Suppressor macrophage treated with lipopolysaccharide for 1 hour (primary cell): ENCODE results near the gene PIGC.

Source experiments
- DNase-seq, 3 donors: peaks; one replicate each; pipeline ENCODE4 v3.0.0-alpha.2; 2020 to 2022

The PIGC gene

DNA sequence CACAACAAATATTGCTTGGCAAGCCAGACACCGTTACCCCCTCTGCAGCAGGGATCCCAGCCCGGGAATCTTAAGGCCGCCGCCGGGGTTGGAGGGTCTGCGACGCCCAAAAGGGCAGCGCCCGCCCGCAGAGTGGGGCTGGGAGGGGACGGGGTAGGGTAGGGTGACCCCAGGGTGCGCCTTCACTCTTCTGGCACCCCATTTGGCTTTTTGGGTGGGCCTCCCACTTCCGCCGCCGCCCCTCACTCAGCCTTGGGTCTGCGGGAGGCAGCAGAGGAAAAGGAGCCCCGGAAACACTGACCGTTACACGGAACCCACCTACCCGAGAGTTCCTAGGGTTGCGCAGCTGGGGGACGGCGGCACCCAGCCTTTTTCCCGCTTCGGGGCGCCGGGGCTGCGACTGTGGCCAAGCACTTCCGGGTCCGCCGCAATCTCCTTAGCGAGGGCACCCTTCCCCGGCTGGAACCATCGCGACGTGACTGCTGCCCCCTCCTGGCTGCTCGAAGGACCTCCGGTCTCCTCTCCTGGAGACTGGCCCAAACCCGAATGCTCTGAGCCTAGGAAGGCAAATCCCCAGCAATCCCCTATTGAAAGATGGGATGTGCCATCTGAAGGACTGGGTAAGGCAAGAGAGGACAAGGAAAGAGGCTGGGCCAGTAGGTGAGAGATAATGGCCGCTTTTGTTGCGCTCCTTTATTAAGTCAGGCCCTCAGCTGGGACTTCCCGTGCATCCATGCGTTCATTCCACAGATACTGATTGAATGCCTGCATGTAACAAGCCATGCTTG lies at the start of gene PIGC:
Gene PIGC (minus strand): TSS at position 404 of the 788 bp plus-strand sequence. CDS start 1,447 bp downstream, outside the sequence.
- DNase-seq: peak; percentile 92 to 96 (median 95)

- no peak for DNase-seq
These were observed 48.6 kb upstream of the PIGC start for GRCh38 chr1:172492421-172492820.

- DNase-seq: no peak
These were observed 46.0 kb upstream of the PIGC start for GRCh38 chr1:172489847-172490246.

- DNase-seq: no peak
These were observed 44.5 kb upstream of the PIGC start for GRCh38 chr1:172488393-172488792.

- no peak for DNase-seq
These were observed 43.7 kb upstream of the PIGC start for GRCh38 chr1:172487550-172487949.

DNA sequence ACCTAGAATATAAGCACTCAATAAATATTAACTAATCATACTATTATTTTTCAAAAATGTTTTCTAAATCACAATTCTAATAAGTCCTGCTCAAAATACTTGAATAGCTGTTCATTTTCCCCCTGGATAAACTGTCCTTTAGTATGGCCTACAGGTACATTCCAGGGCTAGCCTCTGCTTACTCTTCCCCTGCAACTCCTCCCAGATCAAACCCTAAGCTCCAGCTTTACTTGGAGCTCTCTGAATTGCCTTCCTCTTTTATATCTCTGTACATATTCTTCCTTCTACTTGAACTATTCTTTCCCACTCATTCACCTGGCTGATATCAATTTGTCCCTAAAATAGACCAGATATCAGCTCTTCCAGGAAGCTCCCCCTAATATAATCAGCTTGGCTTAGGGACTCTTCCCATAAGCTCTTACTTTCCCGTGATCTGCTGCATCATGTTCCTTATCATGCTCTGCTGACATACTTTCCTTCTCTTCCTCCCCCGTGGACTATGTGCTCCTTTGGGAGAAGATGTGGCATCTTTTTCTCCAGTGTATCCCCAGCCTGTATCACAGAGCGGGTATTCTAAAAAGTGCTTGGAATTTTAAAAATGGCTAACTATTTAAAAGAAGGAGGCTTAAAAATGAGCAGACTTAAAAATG lies 43.1 kb upstream of the PIGC start:
- no peak for DNase-seq

DNA sequence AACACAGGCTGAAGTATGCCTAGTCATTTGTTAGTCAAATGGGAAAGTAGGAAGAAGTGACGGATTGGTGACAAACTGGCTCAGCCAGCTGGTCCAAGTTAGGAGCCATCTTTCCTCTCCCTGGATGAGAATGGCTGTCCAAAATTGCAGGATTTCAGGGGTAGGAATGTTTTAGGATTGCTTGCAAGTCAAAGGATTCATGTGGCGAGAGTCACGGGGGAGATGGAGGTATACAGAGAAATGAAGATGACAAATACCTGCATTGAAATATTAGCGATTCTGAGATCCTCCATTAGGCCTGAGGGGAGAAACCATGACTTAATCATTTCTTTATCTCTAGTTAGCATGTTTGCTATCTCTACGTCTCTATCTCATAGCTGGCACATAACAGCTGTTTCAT lies 41.8 kb upstream of the PIGC start:
- DNase-seq: no peak

DNA sequence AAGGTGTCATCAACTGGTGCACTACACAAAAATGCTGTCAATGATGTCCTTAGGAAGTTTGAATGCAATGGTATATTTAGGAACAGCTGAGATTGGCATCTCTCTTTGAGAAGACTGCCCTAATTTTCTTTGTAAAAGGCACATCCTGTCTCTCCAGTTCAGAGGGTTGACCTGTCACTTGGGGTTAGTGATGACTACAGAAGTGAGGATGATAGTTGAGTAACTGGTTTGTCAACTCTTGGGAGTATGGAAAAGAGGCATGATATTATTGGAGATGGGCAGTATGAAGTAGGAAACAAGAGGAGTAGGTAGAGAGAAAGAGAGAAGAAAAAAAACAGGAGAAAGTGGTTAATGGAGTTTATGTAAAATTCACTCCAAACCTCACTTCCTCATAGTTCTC lies 40.4 kb upstream of the PIGC start:
- DNase-seq: no peak

- DNase-seq: no peak
These were observed 39.6 kb upstream of the PIGC start for GRCh38 chr1:172483448-172483847.

DNA sequence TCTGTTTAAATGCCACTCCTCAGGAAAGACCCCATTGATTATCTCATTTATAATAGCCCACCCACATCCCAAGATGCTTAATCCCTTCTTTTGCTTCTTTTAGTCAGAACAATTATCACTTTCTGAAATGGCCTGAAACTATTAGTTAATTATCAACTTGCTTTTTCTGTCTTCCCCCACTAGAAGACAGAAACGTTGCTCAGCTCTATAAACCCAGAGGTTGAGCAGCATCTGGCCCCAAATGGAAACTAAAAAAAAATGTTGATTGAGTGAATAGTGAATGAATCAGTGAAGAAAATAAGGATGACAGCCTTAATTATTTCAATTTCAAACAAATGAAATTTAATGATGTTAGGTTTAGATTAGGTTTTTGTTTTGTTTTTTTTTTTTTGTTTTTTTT lies 38.2 kb upstream of the PIGC start:
- DNase-seq: no peak

DNA sequence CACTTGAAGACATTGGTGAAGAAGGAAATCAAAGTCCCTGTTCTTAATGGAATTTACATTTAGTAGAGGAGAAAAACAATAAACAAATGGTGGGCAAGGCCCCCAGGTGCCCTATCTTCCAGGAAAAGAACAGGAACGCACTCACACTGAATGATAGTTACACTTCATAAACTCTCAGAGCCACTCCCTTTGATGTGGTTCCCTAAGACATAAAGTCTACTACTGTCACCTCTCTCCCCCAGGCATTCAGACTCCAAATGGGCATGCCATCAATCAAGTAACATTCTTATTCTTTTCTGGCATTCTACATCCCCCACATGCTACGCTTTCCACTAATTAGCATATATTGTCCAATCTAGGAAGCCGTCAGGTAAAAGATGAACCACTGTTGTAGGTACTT lies 36.6 kb upstream of the PIGC start:
- no peak for DNase-seq

GRCh38 chr1:172478485-172478884 lies 34.6 kb upstream of the PIGC start:
- DNase-seq: no peak

DNA sequence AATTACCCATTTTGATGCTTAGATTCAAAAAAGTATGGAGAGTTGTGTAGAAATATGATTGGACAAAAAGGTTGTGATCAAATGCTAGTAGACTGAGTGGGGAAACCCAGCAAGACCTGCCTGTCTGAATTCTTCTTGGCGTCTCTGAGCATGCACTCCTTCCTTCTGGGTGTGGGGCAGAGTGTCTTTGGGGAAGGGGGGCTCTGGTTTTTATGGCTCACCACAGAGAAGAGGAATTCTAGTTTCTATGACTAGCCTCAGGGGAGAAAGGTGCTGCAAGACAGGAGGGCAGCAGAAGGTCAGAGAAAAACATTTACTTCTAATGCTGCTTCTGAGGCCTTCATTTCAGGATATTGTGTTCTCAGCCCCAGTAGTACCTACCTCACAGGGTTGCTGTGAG lies 33.9 kb upstream of the PIGC start:
- DNase-seq: no peak

DNA sequence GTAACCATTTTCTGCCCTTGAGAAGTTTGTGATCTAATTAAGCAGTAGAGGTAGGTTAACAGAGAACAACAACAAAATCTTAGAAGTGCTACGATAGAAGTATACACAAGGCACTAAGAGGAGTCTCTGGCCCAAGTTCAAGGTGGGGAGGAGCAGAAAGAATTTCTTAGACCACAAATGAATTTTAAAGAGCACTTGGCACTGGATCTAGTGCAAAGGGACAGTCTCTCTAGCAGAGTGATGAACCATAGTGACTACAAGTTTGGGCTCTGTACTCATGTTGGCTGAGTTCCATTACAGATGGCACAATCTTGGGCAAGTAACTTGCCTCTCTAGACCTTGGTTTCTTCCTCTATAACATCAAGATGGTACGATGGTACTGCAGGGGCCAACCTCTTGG lies 33.3 kb upstream of the PIGC start:
- no peak for DNase-seq

GRCh38 chr1:172476218-172476811 lies 32.4 kb upstream of the PIGC start:
- DNase-seq: no peak

GRCh38 chr1:172473842-172474241 lies 30.0 kb upstream of the PIGC start:
- DNase-seq: no peak

DNA sequence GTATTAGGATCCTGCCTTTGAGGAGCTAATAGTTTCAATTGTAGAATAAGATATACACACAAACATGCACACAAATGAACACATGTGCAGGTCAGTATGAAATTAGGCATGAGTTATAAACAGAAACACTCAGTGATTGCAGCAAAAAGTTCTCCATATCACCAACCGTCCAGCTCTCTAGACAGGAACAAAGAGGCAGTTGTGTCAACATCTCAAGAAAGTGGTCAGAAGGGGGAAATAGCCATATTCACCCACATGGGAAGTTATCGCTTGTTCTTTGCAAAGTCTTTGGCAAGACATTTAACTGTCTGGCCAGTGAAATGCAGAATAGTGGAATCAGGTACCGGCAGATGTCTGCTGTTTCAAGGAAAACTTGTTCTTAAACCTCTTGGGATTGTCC lies 29.4 kb upstream of the PIGC start:
- peak; percentile 66 to 83 (median 78) for DNase-seq

- DNase-seq: peak; percentile 28 to 54 (median 46)
These were observed 28.6 kb upstream of the PIGC start for GRCh38 chr1:172472495-172472894.

GRCh38 chr1:172471666-172472065 lies 27.8 kb upstream of the PIGC start:
- DNase-seq: peak; percentile 38 to 60 (median 48)

GRCh38 chr1:172470149-172470548 lies 26.3 kb upstream of the PIGC start:
- DNase-seq: no peak

DNA sequence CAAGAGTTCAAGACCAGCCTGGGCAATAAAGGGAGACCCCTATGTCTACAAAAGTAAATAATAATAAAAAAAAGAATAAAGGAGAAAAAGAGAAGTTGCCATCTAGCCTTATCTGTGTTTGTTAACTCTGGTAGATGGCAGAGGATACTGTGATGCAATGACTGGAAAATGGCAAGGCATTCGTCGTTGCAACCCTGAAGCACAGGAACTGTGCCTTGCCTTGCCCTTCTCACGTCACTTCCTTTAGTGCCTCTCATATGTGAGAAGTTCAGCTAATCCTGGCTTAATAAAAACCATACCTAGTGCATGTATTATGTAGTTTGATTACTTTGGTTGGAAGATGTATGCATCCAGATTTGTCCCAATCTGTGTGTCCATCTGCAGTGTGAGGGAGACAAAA lies 25.8 kb upstream of the PIGC start:
- no peak for DNase-seq

- DNase-seq: no peak
These were observed 24.4 kb upstream of the PIGC start for GRCh38 chr1:172468296-172468695.

GRCh38 chr1:172467446-172467845 lies 23.6 kb upstream of the PIGC start:
- no peak for DNase-seq

- DNase-seq: no peak
These were observed 23.0 kb upstream of the PIGC start for GRCh38 chr1:172466795-172467407.
